ENCODE measurements around the gene TTLL1.
"Not testable (repeated sequence)": the region's sequence is repeated elsewhere in the genome, so short reads cannot be mapped to it uniquely, and the experiment has no call there.

The TTLL1 gene

GRCh38 chr22:43013355-43014315 lies 75.6 kb downstream of the TTLL1 start:
- DNase-seq (ENCODE audit: low read depth), result no peak

DNA sequence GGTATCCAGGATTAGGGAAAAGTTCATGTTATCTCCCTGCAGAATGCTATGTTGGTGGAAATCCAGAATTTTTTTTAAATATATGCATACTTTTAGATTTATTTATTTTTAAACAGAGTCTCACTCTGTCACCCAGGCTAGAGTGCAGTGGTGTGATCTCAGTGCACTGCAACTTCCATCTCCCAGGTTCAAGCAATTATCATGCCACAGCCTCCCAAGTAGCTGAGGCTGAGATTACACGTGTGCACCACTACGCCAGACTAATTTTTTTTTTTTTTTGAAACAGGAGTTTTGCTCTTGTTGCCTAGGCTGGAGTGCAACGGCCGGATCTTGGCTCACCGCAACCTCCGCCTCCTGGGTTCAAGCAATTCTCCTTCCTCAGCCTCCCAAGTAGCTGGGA lies 76.8 kb downstream of the TTLL1 start:
- no peak for DNase-seq (ENCODE audit: low read depth)

DNA sequence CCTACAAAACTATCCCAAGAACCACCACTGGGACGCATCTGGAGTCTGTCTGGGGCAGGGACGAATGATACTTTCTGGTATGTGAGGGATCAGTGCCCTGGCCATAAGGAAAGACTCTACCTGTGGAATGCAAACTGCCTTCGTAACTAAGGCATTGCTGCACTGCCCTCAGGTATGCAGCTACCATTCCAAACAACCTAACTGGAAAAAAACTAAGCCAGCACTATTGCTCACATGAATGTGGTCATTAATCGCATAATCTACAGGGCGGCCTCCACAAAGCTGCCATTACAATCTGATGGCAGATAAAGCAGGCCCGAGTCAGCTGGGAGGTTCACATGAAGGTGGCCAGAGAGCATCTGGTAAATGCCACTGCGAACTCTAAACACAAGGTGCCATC lies 78.1 kb downstream of the TTLL1 start:
- no peak for DNase-seq (ENCODE audit: low read depth)

GRCh38 chr22:43009444-43009843 lies 79.7 kb downstream of the TTLL1 start:
- DNase-seq (ENCODE audit: low read depth), result no peak

DNA sequence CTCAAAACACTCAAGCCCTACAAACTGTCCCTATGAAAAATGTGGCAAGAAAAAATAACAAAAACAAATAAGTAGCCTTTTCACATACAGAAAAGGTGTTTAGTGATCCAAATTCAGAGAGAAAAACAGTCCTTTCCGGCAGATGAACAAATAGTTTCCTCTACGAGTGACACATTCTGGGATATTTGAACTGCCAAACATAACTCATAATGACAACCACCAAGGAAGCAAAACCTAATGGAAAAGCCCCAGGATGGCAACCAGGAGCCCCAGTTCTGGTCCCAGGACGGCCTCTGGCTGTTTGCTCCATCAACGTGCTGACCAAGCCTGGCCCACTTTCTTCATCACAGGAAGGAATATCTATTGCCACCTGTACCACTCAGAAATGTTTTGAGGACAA lies 80.3 kb downstream of the TTLL1 start:
- DNase-seq (ENCODE audit: low read depth), result no peak

GRCh38 chr22:43008509-43008908 lies 80.7 kb downstream of the TTLL1 start:
- no peak for DNase-seq (ENCODE audit: low read depth)

GRCh38 chr22:43007519-43008102 lies 81.6 kb downstream of the TTLL1 start:
- DNase-seq (ENCODE audit: low read depth), result no peak

- DNase-seq (ENCODE audit: low read depth), result no peak
These were observed 82.4 kb downstream of the TTLL1 start for GRCh38 chr22:43006753-43007152.

- no peak for DNase-seq (ENCODE audit: low read depth)
These were observed 83.1 kb downstream of the TTLL1 start for GRCh38 chr22:43006016-43006505.

GRCh38 chr22:43005106-43005505 lies 84.1 kb downstream of the TTLL1 start:
- no peak for DNase-seq (ENCODE audit: low read depth)

DNA sequence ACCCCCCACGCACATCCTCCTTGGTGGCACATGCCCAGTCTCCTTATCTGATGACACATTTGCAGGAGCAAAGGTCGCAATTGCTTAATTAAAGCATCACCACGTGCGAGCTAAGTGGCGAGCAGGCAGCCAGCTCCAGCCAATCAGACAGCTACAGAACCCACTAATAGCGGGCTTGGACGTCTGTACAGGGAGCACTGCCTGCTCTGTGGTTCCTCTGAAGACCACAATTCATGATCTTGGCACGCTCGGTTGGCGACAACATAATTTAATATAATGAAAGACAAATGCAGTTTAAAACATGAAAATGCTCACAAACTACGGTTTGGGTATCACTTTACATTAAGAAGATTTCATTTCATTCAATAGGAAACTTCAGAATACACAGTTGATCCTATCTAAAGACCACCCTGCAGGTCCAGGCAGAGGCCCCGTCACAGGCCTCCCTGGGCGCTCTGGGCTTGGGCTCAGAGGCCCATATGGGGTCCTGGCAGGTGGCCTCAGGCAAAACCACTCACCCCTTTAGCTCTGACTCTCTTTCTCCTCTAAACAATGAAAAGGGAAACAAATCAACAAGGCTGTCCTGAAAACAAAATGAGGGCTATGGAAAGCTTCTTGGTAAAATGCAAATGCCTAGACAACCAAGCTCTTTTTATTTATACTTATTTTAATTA lies 84.7 kb downstream of the TTLL1 start:
- DNase-seq (ENCODE audit: low read depth), result no peak

DNA sequence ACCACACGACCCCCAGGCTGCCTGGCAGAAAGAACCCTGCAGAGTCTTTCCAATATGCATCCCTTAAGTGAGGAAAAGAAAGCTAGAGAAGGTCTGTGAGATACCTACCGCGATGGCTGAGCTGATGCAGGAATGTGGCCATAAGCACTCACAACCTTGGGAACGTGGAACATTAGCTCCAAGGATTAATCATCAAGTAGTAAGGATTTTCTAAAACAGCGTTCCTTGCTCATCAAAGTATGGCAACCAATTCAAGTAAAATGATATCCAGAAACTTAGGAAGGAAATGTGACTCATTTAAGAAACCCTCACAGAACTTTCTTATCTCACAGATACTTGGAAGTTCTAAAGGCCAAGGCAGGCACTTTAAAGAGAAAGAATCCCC lies 87.0 kb downstream of the TTLL1 start:
- DNase-seq (ENCODE audit: low read depth), result no peak

- DNase-seq (ENCODE audit: low read depth), result no peak
These were observed 87.7 kb downstream of the TTLL1 start for GRCh38 chr22:43001271-43002201.

DNA sequence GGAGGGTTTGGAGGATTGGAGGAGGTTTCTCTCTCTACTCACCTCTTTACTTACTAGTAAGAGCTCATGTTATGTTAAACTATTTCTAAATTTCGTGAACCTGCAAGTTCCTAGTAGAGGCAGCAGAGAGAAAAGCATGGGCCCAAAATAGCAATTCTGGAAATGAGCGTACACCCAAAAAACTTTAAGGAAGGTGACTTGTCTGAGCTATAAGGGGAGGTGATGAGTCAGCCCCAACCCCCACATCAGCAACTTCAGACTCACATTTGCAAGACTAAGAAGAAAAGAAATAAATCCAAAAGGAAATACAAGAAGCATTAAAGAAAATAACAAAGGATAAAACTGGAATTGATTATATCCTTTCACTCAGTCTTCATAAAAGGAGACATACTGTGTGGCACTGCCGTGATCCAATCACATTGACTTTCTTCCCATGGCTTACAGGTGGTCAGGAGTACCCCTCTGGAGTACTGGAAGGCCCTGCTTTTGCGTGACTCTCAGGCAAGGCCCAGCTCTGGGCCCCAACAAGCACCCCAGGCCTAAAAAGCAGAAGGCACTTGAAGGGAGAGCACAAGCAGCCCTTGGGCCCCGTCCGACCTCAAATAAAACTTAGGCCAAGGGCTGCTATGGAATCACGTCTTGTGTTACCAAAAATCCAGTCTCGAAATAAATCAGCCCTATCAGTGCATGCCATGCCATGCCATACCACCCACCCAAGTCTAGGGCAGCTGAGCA lies 88.6 kb downstream of the TTLL1 start:
- DNase-seq (ENCODE audit: low read depth), result no peak

DNA sequence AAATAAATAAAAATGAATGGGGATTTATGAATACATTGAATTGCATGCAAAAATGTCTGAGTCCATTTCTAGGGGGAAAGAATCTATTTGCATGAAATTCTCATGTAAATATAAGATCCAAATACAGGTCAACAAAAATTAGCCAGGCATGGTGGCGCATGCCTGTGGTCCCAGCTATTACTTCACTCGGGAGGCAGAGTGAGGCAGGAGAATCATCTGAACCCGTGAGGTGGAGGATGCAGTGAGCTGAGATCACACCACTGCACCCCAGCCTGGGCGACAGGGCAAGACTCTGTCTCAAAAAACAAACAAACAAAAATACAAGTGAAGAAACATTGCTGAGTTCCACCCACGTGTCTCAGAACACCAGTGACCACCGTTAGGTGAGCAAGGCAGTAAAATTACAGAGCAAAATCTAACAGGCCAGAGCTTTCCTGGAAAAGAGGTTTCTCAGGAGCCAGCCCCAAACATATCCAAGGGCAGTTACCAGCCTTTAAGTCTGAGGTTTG lies 91.6 kb downstream of the TTLL1 start:
- DNase-seq (ENCODE audit: low read depth), result no peak

- DNase-seq (ENCODE audit: low read depth), result no peak
These were observed 92.4 kb downstream of the TTLL1 start for GRCh38 chr22:42996646-42997365.

- DNase-seq (ENCODE audit: low read depth), result not testable (repeated sequence)
These were observed 93.5 kb downstream of the TTLL1 start for GRCh38 chr22:42995654-42996053.

DNA sequence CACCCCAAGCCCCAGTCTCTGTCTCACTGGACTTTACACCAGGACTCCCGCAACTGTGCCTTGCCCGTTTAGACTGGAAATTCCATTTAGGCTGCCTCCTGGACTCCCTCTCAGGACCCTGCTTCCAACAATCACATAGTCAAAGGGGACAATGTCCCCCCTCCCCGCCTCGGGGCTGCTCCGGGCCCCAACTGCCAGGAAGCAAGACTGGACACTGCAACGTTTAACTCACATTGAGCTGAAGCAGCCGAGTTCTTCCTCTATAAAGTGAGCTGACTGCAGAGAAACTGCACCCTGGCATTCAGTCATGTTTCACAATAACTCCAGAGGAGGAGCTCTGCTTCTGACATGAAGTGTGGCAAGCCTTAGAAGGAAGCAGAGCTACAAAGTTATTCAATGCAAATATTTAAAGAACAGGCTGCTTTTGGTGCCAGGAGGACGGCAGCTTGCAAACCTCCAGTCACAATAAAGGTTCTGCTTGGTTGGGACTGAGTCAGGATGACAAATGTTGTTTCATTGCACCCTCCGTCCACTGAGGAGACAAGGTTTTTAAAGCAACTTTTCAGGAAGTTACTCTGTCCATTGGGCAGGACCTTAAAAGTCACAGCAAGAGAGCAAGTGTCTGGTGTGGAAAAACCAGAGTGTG lies 94.2 kb downstream of the TTLL1 start:
- DNase-seq (ENCODE audit: low read depth), result no peak

DNA sequence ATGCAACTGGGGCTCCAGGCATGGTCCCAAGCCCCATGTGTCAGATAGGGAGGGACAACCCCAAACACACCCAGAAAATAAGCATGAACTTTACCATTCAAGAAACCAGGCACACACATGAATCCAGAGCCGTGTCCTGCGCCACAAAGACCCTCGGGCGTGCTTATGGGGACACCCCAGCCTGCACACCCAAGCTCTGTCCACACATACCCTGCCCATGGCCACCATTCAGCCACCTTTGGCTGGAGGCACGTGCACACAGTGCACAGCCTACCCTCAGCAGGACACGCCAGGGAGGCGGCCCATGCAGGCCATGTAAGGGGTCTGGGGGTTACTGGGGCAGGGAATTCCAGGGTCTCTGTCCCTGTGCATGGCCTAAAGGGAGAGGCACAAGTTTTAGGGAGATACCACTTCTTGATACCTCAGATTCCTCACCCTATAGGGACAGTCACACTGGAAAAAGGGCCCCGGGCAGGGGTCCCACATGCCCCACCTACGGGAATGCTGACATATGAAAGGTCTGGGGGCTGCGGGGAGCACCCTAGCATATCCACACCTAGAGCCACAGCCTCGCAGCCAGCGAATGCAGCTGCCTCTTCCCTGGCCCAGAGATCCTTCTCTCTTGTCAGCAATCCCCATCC lies 94.8 kb downstream of the TTLL1 start:
- DNase-seq (ENCODE audit: low read depth), result no peak
